SK-N-MC (cell line): ENCODE data around the gene SLC9C1.

Experiments
- EZH2 ChIP-seq: fragments of 200-600 bp; sonication (generic); IDR thresholded peaks from one replicate; pipeline ENCODE4 v1.6.1; 2017; ENCODE audit warnings: antibody characterized with exemption
- FOXP2 ChIP-seq: optimal IDR thresholded peaks from 2 replicates; pipeline ENCODE3; 2011; ENCODE audit warnings: mild to moderate bottlenecking, moderate library complexity; ENCODE audit not compliant: insufficient read depth; ENCODE audit errors: extremely low read length, control extremely low read depth

GRCh38 chr3:112334691-112335433, 40.8 kb upstream of the SLC9C1 start:
- TF ChIP-seq FOXP2, result no peak
- no peak for TF ChIP-seq EZH2
